A549 (cell line): ENCODE measurements around the gene PLEKHA4.

Experiments used
- NR3C1 ChIP-seq: fragments of >200 bp; sonication (Bioruptor Twin); formaldehyde crosslinking; IDR thresholded peaks from 3 replicates; pipeline ENCODE4 v1.6.1; 2017
- SREBF2 ChIP-seq: fragments of 450-650 bp; IDR thresholded peaks from 2 replicates; pipeline ENCODE4 v1.6.1; 2014; ENCODE audit warnings: mild to moderate bottlenecking, moderate library complexity
- TF ChIP-seq, protein P1 (sequence below): fragments of >200 bp; sonication (Bioruptor Twin); formaldehyde crosslinking; IDR thresholded peaks from 3 replicates; pipeline ENCODE4 v1.5.1; 2016

DNA sequence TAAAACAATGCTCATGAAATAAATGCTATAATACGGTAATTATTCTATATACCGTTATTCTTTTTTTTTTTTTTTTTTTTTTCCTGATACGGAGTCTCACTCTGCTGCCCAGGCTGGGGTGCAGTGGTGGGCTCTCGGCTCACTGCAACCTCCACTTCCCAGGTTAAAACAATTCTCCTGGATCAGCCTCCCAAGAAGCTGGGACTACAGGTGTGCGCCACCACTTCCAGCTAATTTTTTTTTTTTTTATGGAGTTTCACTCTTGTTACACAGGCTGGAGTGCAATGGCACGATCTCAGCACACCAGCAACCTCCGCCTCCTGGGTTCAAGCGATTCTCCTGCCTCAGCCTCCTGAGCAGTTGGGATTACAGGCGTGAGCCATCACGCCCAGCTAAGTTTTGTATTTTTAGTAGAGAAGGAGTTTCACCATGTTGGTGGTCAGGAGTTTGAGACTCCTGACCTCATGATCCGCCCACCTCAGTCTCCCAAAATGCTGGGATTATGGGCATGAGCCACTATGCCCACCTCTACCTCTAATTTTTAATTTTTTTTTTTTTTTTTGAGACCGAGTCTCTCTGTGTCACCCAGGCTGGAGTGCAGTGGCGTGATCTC is 10.7 kb upstream of the PLEKHA4 start:
- TF ChIP-seq, protein P1, sequence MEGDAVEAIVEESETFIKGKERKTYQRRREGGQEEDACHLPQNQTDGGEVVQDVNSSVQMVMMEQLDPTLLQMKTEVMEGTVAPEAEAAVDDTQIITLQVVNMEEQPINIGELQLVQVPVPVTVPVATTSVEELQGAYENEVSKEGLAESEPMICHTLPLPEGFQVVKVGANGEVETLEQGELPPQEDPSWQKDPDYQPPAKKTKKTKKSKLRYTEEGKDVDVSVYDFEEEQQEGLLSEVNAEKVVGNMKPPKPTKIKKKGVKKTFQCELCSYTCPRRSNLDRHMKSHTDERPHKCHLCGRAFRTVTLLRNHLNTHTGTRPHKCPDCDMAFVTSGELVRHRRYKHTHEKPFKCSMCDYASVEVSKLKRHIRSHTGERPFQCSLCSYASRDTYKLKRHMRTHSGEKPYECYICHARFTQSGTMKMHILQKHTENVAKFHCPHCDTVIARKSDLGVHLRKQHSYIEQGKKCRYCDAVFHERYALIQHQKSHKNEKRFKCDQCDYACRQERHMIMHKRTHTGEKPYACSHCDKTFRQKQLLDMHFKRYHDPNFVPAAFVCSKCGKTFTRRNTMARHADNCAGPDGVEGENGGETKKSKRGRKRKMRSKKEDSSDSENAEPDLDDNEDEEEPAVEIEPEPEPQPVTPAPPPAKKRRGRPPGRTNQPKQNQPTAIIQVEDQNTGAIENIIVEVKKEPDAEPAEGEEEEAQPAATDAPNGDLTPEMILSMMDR: no peak
- TF ChIP-seq SREBF2 (no peak), NR3C1 (no peak)
